Measurements from ENCODE around the gene GPER1.

GPER1 gene

DNA sequence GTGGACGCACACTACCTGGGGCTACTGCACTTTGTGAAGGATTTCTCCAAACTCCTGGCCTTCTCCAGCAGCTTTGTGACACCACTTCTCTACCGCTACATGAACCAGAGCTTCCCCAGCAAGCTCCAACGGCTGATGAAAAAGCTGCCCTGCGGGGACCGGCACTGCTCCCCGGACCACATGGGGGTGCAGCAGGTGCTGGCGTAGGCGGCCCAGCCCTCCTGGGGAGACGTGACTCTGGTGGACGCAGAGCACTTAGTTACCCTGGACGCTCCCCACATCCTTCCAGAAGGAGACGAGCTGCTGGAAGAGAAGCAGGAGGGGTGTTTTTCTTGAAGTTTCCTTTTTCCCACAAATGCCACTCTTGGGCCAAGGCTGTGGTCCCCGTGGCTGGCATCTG, 29.6 kb upstream of the GPER1 start:
- Histone ChIP-seq H3K79me2 (ENCODE audit: insufficient read depth, low read length) (no peaks in the 10 kb centered on the region), H3K36me3 (ENCODE audit: insufficient read depth, low read length) (no peaks in the 10 kb centered on the region), H3K27me3 (ENCODE audit: insufficient read depth, low read length) (no peaks in the 10 kb centered on the region), H3K9ac (ENCODE audit: low read length) (no peak overlapping the region), H3K4me2 (ENCODE audit: low read length) (no peak overlapping the region), H3K27ac (ENCODE audit: low read depth, low read length, poor library complexity, severe bottlenecking) (no peak overlapping the region), H3F3A (ENCODE audit: insufficient read depth, low read length) (no peaks in the 10 kb centered on the region), H3K9me2 (ENCODE audit: low read depth, low read length) (no peaks in the 10 kb centered on the region), H4K20me1 (ENCODE audit: insufficient read depth, low read length) (no peaks in the 10 kb centered on the region), H2AFZ (ENCODE audit: low read length) (no peak overlapping the region), H3K4me1 (ENCODE audit: insufficient read depth, low read length, severe bottlenecking) (peaks cover 23% of the 10 kb centered on the region), H3K4me3 (ENCODE audit: low read depth, low read length, poor library complexity, severe bottlenecking) (no peak overlapping the region), H3K9me3 (ENCODE audit: low read length) (no peaks in the 10 kb centered on the region)
- TF ChIP-seq, protein P1, sequence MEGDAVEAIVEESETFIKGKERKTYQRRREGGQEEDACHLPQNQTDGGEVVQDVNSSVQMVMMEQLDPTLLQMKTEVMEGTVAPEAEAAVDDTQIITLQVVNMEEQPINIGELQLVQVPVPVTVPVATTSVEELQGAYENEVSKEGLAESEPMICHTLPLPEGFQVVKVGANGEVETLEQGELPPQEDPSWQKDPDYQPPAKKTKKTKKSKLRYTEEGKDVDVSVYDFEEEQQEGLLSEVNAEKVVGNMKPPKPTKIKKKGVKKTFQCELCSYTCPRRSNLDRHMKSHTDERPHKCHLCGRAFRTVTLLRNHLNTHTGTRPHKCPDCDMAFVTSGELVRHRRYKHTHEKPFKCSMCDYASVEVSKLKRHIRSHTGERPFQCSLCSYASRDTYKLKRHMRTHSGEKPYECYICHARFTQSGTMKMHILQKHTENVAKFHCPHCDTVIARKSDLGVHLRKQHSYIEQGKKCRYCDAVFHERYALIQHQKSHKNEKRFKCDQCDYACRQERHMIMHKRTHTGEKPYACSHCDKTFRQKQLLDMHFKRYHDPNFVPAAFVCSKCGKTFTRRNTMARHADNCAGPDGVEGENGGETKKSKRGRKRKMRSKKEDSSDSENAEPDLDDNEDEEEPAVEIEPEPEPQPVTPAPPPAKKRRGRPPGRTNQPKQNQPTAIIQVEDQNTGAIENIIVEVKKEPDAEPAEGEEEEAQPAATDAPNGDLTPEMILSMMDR (IDR thresholded peaks at IDR 0.05; ENCODE audit: low read length), result no peak
- no peak for TF ChIP-seq EZH2 (IDR thresholded peaks at IDR 0.05; ENCODE audit: borderline replicate concordance, low read length)

DNA sequence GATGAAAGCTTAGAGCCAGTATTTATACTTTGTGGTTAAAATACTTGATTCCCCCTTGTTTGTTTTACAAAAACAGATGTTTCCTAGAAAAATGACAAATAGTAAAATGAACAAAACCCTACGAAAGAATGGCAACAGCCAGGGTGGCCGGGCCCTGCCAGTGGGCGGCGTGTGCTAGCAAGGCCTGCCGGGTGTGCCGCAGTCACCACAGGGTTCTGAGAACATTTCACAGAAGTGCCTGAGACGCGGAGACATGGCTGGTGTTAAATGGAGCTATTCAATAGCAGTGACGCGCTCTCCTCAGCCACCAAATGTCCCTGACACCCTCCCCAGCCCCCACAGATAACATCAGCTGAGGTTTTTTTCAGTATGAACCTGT, 29.1 kb upstream of the GPER1 start:
- no peaks in the 10 kb centered on the region for H3K9me2 ChIP-seq (ENCODE audit: low read depth, low read length)
- no peak overlapping the region for H3K4me3 ChIP-seq (ENCODE audit: low read depth, low read length, poor library complexity, severe bottlenecking)
- peak overlapping the region; percentile 2 for H3K27ac ChIP-seq (ENCODE audit: low read depth, low read length, poor library complexity, severe bottlenecking)
- H4K20me1 ChIP-seq (ENCODE audit: insufficient read depth, low read length), result no peaks in the 10 kb centered on the region
- no peak overlapping the region for H2AFZ ChIP-seq (ENCODE audit: low read length)
- H3F3A ChIP-seq (ENCODE audit: insufficient read depth, low read length), result no peaks in the 10 kb centered on the region
- peaks cover 23% of the 10 kb centered on the region for H3K4me1 ChIP-seq (ENCODE audit: insufficient read depth, low read length, severe bottlenecking)
- no peaks in the 10 kb centered on the region for H3K27me3 ChIP-seq (ENCODE audit: insufficient read depth, low read length)
- H3K4me2 ChIP-seq (ENCODE audit: low read length), result no peak overlapping the region
- no peaks in the 10 kb centered on the region for H3K36me3 ChIP-seq (ENCODE audit: insufficient read depth, low read length)
- no peak overlapping the region for H3K9ac ChIP-seq (ENCODE audit: low read length)
- no peak for TF ChIP-seq EZH2 (IDR thresholded peaks at IDR 0.05; ENCODE audit: borderline replicate concordance, low read length)
- TF ChIP-seq, protein P1 (IDR thresholded peaks at IDR 0.05; ENCODE audit: low read length), result no peak
- no peaks in the 10 kb centered on the region for H3K79me2 ChIP-seq (ENCODE audit: insufficient read depth, low read length)
- H3K9me3 ChIP-seq (ENCODE audit: low read length), result no peaks in the 10 kb centered on the region

DNA sequence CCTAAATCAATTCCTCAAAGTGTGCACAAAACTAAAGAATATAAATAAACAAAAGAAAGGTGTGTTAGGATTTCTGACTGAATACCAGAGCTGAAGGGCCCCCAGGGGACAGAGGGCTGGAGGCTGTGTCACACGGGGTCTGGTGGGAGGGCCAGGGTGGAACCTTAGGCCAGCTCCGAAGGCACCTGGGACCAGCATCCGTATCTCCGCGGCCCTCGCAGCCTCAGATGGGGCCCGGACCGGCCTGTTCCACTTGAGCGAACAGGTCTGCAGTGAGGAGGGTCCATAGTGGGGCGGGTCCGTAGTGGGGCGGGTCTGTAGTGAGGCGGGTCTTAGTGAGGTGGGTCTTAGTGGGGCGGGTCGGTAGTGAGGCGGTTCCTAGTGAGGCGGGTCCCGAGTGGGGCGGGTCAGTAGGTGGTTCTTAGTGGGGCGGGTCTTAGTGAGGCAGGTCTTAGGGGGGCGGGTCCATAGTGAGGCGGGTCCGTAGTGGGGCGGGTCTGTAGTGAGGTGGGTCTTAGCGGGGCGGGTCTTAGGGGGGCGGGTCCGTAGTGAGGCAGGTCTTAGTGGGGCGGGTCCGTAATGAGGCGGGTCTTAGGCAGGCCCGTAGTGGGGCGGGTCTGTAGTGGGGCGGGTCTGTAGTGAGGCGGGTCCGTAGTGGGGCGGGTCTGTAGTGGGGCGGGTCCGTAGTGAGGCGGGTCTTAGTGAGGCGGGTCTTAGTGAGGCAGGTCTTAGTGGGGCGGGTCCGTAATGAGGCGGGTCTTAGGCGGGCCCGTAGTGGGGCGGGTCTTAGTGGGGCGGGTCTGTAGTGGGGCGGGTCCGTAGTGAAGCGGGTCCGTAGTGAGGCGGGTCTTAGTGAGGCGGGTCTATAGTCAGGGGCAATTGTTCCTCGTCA, 28.5 kb upstream of the GPER1 start:
- Histone ChIP-seq H2AFZ (ENCODE audit: low read length) (no peak overlapping the region), H3K79me2 (ENCODE audit: insufficient read depth, low read length) (no peaks in the 10 kb centered on the region), H3K4me2 (ENCODE audit: low read length) (peak overlapping the region; percentile 47; the same call in 1 of the 2 replicates), H3K27me3 (ENCODE audit: insufficient read depth, low read length) (no peaks in the 10 kb centered on the region), H3K9me2 (ENCODE audit: low read depth, low read length) (no peaks in the 10 kb centered on the region), H3F3A (ENCODE audit: insufficient read depth, low read length) (no peaks in the 10 kb centered on the region), H3K9me3 (ENCODE audit: low read length) (no peaks in the 10 kb centered on the region), H3K36me3 (ENCODE audit: insufficient read depth, low read length) (no peaks in the 10 kb centered on the region), H4K20me1 (ENCODE audit: insufficient read depth, low read length) (no peaks in the 10 kb centered on the region), H3K4me1 (ENCODE audit: insufficient read depth, low read length, severe bottlenecking) (peaks cover 23% of the 10 kb centered on the region), H3K9ac (ENCODE audit: low read length) (no peak overlapping the region), H3K4me3 (ENCODE audit: low read depth, low read length, poor library complexity, severe bottlenecking) (no peak overlapping the region), H3K27ac (ENCODE audit: low read depth, low read length, poor library complexity, severe bottlenecking) (peak overlapping the region; percentile 2)
- TF ChIP-seq, protein P1 (IDR thresholded peaks at IDR 0.05; ENCODE audit: low read length), result no peak
- no peak for TF ChIP-seq EZH2 (IDR thresholded peaks at IDR 0.05; ENCODE audit: borderline replicate concordance, low read length)
